AG10803 (cell line): ENCODE results near the gene CD6.
"Not testable (repeated sequence)": the region's sequence is repeated elsewhere in the genome, so short reads cannot be mapped to it uniquely, and the experiment has no call there.

Experiments
- DNase-seq: peaks from one replicate; pipeline ENCODE4 v3.0.0; 2010; ENCODE audit warnings: low read depth
- H3K4me3 ChIP-seq: 2 replicates; pipeline ENCODE4 v1.5.1; 2011; ENCODE audit warnings: mild to moderate bottlenecking, low read length, control low read depth
- TF ChIP-seq, protein P1 (sequence below): conservative IDR thresholded peaks from 2 replicates; pipeline ENCODE4 v1.5.1; 2011; ENCODE audit warnings: mild to moderate bottlenecking, low read length, control low read depth, inconsistent platforms

The CD6 gene

DNA sequence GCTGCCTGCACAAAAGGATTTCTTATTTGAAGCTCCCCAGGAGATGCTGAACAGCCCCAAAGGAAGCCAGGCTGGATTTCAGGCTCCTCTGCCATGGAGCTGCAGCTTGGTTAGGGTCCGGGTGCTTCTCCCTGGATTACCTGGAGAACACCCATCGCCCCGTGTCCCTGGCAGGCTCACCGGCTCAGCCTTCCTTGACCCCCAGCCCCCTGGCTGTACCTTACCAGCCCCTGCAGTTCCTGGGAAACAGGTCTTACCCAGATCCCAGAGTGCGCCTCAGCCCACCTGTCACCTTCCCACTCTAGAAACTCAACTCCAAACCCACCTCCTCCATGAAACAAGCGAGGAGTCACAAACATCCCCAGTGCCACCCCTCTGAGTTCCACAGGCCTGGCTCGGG lies 85.5 kb downstream of the CD6 start:
- TF ChIP-seq, protein P1, sequence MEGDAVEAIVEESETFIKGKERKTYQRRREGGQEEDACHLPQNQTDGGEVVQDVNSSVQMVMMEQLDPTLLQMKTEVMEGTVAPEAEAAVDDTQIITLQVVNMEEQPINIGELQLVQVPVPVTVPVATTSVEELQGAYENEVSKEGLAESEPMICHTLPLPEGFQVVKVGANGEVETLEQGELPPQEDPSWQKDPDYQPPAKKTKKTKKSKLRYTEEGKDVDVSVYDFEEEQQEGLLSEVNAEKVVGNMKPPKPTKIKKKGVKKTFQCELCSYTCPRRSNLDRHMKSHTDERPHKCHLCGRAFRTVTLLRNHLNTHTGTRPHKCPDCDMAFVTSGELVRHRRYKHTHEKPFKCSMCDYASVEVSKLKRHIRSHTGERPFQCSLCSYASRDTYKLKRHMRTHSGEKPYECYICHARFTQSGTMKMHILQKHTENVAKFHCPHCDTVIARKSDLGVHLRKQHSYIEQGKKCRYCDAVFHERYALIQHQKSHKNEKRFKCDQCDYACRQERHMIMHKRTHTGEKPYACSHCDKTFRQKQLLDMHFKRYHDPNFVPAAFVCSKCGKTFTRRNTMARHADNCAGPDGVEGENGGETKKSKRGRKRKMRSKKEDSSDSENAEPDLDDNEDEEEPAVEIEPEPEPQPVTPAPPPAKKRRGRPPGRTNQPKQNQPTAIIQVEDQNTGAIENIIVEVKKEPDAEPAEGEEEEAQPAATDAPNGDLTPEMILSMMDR = no peak
- no peak overlapping the region for H3K4me3 ChIP-seq
- DNase-seq = no peak

DNA sequence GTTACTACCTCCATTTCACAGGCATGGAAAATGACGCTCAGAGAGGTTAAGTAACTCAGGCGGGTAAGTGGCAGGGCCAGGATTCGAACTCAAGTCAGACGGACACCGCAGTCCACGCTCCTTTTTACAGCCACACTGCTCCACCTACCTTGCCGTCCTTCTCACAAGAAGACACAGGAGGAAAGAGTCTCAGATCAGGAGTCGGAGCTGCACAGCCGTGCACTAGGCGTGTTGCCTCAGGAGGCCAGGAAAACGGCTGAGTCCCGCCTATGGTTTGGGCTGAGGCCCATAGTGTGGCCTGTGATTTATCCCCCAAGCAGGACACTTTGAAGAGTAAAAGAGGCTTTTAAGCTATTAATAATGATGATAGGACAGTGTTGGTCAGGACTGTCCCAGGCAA lies 86.1 kb downstream of the CD6 start:
- no peak overlapping the region for H3K4me3 ChIP-seq
- TF ChIP-seq, protein P1 = no peak
- no peak for DNase-seq

DNA sequence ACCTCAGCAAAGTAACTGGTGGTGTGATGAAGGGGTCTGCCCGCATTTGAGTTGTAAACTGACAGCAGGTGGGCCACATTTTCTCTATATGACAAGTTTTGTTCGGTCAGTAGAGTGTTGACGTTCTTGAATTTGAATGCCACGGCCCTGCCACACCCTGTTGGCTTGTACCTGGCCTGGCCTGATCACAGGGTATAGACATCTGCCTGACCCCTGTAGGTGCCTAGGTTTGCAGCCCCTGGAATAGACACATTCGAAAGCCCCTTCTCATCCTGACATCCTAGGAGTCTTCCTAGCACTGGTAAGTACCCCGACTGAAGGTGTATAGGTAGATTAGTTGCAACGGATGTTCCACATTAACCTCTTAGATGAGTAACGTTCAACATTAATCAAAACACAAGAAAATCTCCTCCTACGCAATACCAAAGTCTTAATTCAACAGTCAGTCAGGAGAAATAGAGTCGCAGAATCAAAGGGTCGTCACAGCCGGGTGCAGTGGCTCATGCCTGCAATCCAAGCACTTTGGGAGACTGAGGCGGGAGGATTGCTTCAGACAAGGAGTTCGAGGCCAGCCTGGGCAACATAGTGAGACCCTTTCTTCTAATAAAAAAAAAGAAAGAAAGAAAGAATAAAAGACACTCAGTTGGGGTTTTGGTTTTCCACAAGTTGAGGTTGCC lies 87.2 kb downstream of the CD6 start:
- DNase-seq = no peak
- no peak overlapping the region for H3K4me3 ChIP-seq
- TF ChIP-seq, protein P1 = no peak

DNA sequence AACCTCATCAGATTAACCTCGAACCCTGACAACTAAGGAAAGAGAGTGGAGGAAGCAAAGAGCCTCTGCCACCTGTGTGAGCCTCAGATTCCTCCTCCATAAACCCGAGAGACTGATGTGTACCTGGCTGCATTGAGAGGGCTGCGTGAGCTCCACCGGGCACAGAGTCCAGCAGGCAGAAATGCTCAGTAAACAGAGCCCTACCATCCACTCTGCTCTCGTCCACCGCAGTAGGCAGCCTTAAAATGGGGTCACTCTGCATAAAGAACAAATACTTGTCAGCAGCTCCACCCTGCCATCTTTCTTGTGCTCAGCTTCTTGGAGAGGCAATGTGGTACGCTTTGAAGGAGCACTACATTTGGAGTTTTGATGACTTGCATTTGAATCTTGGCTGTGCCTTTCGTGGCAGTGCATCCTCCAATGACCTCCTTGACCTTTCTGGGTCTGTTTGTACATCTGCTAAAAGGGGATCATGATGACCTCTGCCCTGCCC lies 87.8 kb downstream of the CD6 start:
- H3K4me3 ChIP-seq = no peak overlapping the region
- TF ChIP-seq, protein P1 = no peak
- no peak for DNase-seq

DNA sequence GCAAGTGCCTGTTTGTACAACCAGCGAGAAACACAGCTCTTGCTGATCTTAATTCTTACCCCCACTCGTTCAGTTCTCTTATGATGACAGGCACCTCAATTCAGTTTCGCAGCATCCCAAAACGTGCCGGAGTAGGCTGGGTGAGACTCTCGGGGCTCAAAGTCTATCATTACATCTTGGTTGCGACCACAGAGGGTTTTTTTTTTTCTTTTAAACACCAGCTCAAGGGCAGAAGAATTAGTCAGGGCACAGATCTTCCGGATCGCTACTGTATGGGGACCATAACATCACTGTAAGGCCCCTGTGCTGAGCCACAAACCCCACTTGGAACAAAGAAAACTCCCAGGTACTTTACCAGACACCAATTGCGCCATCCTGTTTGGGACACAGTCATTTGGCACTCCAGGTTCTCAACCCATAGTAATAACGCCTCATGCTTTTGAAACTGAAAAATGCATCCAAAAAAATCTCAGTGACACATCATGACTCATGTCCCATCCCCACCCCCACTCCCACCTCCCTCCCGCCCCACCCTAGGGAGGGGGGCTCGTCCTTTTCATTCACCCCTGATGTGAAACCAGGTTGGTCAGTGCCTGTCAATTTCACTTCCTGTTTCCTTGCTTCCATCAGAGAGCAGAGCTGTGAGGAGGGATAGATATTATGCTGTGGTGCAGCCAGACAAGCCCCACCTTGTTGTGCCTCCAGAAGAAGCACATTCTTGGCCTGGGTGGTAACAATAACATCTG lies 89.8 kb downstream of the CD6 start:
- no peak overlapping the region for H3K4me3 ChIP-seq
- DNase-seq = peak; percentile 3
- TF ChIP-seq, protein P1 = no peak

DNA sequence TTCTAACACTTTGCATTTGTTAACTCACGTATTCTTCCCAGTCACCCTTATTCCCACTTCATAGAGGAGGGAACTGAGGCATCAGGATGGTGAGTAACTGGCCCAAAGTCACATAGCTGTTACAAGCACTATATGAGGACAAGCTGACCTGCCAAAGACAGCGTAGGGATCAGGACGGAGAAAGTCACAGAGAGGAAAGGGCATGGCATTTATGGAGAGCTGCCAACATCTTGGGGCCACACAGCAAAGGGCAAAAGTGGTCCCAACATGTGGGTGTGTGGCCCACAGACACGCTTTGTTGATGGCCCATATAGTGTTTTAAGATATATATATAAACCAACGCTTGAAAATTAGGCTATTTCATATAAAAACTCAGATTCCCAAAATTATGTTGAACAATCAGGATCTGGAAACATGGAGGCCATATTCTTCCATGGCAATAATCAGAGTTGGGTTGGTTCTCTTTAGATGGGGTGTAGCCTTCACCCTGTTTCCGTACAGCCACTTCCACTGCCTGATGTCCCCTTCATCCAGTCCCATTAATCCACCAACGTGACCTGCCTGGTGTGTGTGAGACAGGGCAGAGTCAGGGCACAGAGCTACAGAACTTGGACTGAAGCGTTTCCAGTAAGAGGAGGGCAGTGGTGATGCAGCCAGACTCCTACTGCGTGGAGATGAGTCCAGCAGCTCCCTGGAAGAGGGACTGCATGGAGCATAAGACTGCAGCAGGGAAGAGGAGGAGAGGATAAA lies 90.9 kb downstream of the CD6 start:
- DNase-seq = no peak
- TF ChIP-seq, protein P1 = no peak
- H3K4me3 ChIP-seq = no peak overlapping the region

DNA sequence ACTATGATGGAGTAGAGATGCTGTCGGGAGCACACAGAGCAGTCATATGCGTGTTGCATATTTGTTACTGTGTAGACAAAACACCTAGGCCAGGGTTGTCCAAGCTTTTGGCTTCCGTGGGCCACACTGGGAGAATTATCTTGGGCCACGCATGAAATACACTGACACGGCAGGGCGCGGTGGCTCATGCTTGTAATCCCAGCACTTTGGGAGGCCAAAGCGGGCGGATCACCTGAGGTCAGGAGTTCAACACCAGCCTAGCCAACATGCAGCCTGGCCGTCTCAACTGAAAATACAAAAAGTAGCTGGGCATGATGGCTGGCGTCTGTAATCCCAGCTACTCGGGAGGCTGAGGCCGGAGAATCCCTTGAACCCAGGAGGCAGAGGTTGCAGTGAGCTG lies 93.8 kb downstream of the CD6 start:
- H3K4me3 ChIP-seq, DNase-seq: not testable (repeated sequence)
